ENCODE results near the gene NSD1. TPM values are rescaled to one million over a fixed set of nuclear protein-coding genes. Genes with fewer than 3 reads are reported as not detected.

The NSD1 gene
- polyA plus RNA-seq, 1 donor from 2014 or later = 12.8 TPM

DNA sequence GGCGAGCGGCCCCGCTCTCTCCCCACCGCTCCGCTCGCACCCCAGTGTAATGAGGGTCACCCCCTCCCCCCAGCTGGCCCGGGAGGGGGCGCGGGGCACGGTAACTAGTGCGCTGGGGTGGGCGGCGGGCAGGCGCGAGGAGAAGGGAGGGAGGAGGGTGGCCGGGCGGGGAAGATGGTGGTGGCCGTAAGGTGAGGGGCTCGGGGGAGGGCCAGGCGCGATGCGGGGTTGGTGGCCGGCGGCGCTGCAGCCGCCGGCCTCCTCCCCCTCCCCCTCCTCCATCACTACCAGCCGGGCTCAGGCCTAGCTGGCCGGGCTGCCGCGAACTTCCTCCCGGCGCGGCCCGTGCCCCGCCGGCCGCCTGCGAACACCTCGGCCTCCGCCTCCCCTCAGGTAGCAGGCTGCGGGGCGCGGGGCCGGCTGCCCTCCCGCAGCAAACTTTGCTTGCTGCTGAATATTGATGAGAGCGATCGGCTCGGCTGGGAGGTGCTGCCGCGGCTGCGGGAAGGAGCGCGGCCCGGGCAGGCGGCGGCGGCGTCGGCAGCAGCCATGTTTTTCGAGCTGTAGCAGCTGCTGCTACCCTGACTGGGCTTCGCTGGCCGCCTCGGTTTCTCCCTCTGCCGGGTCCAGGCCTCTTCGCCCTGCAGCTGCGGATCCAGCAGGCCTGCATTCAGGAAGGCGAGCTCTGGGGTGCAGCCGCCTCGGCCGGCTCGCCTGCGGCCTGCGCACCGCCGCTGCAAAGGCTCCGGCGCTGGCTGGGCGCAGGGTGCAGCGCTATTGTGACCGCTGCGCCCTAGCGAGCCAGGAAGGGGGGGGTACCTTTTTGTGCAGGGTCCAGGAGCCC, 502 bp downstream of the NSD1 start:
- Histone ChIP-seq H2AFZ (ENCODE audit: low read depth, low read length) (peak overlapping the region; percentile 65), H3K36me3 (ENCODE audit: insufficient read depth, low read length) (no peaks in the 10 kb centered on the region)

DNA sequence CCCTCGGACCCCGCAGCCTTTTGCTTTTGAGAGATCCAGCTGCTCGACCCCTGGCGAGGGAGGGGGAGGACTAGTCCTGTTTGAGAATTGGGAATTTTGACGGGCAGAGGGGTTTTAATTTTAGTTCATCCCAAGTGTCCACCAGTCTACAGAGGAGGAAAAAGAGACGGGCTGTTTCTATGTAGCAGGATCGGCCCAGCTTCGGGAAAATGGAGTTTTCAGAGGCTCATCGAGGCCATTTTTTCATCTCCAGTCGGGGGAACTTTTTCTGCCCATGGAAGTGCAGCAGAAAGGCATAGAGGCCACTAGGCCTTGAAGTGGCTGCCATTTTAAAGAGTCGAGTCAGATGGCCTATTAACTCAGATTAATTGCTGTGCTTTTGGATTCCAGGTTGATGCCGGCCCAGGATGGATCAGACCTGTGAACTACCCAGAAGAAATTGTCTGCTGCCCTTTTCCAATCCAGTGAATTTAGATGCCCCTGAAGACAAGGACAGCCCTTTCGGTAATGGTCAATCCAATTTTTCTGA, 1.2 kb downstream of the NSD1 start:
- Histone ChIP-seq H4K20me1 (ENCODE audit: insufficient read depth) (no peaks in the 10 kb centered on the region), H3K9me3 (ENCODE audit: low read length) (no peaks in the 10 kb centered on the region), H3K9ac (ENCODE audit: low read length) (peak overlapping the region; percentile 77), H3K9me2 (ENCODE audit: insufficient read depth, low read length) (no peaks in the 10 kb centered on the region), H2AFZ (ENCODE audit: low read depth, low read length) (peak overlapping the region; percentile 54), H3K79me2 (replicated peaks; ENCODE audit: insufficient read depth, low read length) (peaks cover 23% of the 10 kb centered on the region), H3K27me3 (ENCODE audit: insufficient read depth, low read depth, low read length) (no peaks in the 10 kb centered on the region), H3K27ac (ENCODE audit: low read length) (peak overlapping the region; percentile 60), H3K36me3 (ENCODE audit: insufficient read depth, low read length) (no peaks in the 10 kb centered on the region), H3K4me3 (ENCODE audit: low read length) (peak overlapping the region; percentile 71), H3F3A (ENCODE audit: insufficient read depth, low read length, poor library complexity, severe bottlenecking) (no peaks in the 10 kb centered on the region), H3K4me2 (ENCODE audit: low read length) (peak overlapping the region; percentile 95)
- TF ChIP-seq, protein P1, sequence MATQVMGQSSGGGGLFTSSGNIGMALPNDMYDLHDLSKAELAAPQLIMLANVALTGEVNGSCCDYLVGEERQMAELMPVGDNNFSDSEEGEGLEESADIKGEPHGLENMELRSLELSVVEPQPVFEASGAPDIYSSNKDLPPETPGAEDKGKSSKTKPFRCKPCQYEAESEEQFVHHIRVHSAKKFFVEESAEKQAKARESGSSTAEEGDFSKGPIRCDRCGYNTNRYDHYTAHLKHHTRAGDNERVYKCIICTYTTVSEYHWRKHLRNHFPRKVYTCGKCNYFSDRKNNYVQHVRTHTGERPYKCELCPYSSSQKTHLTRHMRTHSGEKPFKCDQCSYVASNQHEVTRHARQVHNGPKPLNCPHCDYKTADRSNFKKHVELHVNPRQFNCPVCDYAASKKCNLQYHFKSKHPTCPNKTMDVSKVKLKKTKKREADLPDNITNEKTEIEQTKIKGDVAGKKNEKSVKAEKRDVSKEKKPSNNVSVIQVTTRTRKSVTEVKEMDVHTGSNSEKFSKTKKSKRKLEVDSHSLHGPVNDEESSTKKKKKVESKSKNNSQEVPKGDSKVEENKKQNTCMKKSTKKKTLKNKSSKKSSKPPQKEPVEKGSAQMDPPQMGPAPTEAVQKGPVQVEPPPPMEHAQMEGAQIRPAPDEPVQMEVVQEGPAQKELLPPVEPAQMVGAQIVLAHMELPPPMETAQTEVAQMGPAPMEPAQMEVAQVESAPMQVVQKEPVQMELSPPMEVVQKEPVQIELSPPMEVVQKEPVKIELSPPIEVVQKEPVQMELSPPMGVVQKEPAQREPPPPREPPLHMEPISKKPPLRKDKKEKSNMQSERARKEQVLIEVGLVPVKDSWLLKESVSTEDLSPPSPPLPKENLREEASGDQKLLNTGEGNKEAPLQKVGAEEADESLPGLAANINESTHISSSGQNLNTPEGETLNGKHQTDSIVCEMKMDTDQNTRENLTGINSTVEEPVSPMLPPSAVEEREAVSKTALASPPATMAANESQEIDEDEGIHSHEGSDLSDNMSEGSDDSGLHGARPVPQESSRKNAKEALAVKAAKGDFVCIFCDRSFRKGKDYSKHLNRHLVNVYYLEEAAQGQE (IDR thresholded peaks at IDR 0.05; ENCODE audit: borderline replicate concordance) = no peak
- TF ChIP-seq POLR2AphosphoS5 (IDR thresholded peaks at IDR 0.05) (no peak), TAF1 (IDR thresholded peaks at IDR 0.05; ENCODE audit: low read depth) (no peak), EZH2 (IDR thresholded peaks at IDR 0.05; ENCODE audit: borderline replicate concordance, insufficient read depth, low read length, poor library complexity, severe bottlenecking) (no peak), RAD21 (conservative IDR thresholded peaks at IDR 0.05) (no peak), EP300 (conservative IDR thresholded peaks at IDR 0.05; ENCODE audit: poor library complexity, severe bottlenecking) (no peak), MXI1 (conservative IDR thresholded peaks at IDR 0.05; ENCODE audit: poor library complexity, severe bottlenecking) (no peak), SMC3 (conservative IDR thresholded peaks at IDR 0.05; ENCODE audit: poor library complexity) (no peak)
- TF ChIP-seq, protein P2, sequence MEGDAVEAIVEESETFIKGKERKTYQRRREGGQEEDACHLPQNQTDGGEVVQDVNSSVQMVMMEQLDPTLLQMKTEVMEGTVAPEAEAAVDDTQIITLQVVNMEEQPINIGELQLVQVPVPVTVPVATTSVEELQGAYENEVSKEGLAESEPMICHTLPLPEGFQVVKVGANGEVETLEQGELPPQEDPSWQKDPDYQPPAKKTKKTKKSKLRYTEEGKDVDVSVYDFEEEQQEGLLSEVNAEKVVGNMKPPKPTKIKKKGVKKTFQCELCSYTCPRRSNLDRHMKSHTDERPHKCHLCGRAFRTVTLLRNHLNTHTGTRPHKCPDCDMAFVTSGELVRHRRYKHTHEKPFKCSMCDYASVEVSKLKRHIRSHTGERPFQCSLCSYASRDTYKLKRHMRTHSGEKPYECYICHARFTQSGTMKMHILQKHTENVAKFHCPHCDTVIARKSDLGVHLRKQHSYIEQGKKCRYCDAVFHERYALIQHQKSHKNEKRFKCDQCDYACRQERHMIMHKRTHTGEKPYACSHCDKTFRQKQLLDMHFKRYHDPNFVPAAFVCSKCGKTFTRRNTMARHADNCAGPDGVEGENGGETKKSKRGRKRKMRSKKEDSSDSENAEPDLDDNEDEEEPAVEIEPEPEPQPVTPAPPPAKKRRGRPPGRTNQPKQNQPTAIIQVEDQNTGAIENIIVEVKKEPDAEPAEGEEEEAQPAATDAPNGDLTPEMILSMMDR (IDR thresholded peaks at IDR 0.05; ENCODE audit: poor library complexity, severe bottlenecking) = no peak

More for the DNA sequence above, 502 bp downstream of the NSD1 start:
- H3F3A ChIP-seq (ENCODE audit: insufficient read depth, low read length, poor library complexity, severe bottlenecking) = no peaks in the 10 kb centered on the region
- no peaks in the 10 kb centered on the region for H3K27me3 ChIP-seq (ENCODE audit: insufficient read depth, low read depth, low read length)
- H3K4me2 ChIP-seq (ENCODE audit: low read length) = peak overlapping the region; percentile 95
- no peaks in the 10 kb centered on the region for H4K20me1 ChIP-seq (ENCODE audit: insufficient read depth)
- peak overlapping the region; percentile 77 for H3K9ac ChIP-seq (ENCODE audit: low read length)
- H3K9me3 ChIP-seq (ENCODE audit: low read length) = no peaks in the 10 kb centered on the region
- H3K79me2 ChIP-seq (replicated peaks; ENCODE audit: insufficient read depth, low read length) = peaks cover 20% of the 10 kb centered on the region
- TF ChIP-seq EZH2 (IDR thresholded peaks at IDR 0.05; ENCODE audit: borderline replicate concordance, insufficient read depth, low read length, poor library complexity, severe bottlenecking) (no peak), MXI1 (conservative IDR thresholded peaks at IDR 0.05; ENCODE audit: poor library complexity, severe bottlenecking) (no peak), POLR2AphosphoS5 (IDR thresholded peaks at IDR 0.05) (no peak)
- TF ChIP-seq, protein P1 (IDR thresholded peaks at IDR 0.05; ENCODE audit: borderline replicate concordance) = no peak
- TF ChIP-seq, protein P2 (IDR thresholded peaks at IDR 0.05; ENCODE audit: poor library complexity, severe bottlenecking) = peak; percentile 15
- no peaks in the 10 kb centered on the region for H3K9me2 ChIP-seq (ENCODE audit: insufficient read depth, low read length)
- H3K27ac ChIP-seq (ENCODE audit: low read length) = peak overlapping the region; percentile 60
- peak overlapping the region; percentile 71 for H3K4me3 ChIP-seq (ENCODE audit: low read length)

Measured in neural cell (in vitro differentiated cells).